ENCODE data around the gene PRDM12.

Gene PRDM12

DNA sequence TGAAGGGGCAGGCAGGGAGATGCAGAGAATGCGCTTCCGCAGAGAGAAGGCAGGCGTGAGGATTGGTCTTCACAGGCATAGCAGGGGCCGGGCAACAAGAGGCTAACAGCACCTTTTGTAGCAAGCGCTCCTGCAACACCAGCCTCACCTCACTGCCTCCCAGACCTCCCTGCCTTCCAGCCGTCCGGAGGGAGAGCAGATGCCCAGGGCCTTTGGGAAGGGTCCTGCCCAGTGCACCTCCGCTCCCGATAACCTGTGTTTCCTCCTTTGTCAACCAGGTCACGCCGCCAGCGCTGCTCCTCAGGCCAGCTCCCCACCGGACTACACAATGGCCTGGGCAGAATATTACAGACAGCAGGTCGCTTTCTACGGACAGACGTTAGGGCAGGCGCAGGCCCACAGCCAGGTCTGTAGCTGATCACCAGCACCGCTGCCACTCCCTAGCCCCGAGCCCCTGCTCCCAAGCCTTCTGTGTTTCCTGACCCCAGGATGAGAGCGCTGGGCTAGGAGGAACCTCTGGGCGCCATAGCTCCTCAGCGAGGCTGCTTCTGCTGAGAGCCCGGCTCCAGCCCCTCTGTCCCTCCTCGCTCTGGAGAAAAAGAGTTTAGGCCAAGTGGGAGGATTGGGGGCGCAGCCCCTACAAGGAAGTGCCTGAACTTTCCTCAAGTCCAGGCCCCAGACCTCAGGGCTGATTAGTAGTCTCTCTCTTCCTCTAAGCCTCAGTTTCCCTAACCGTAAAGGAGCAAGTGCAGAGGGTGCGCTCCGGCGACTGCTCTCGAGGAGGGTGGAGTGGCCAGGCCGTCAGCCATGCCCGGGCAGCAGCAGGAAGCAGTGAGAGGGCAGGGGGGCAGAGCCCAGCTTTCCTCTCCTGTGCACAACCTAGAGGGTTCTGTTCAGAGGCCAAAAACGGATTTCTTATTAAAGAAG lies 28.4 kb upstream of the PRDM12 start:
- DNase-seq (ENCODE audit: insufficient read length, low spot score) (no peak), FAIRE-seq (no peak)

DNA sequence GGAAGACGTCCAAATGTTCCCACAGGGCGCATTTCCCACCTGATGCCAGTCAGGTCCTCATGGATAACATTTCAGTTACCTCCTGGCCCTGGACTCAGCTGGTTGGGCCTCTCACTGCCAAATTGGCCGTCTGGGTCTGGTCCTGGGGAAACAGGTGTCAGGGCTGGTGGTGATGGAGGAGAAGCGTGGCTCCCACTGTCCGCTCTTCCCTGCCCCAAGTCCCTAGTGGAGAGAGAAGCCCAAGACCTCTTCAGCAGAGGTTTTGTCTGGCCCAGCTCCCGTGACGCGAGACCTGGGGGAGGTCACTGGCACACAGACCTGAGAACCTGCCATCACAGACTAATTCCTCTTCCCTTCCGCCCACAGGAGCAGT lies 27.8 kb upstream of the PRDM12 start:
- DNase-seq (ENCODE audit: insufficient read length, low spot score) (no peak), FAIRE-seq (no peak)

DNA sequence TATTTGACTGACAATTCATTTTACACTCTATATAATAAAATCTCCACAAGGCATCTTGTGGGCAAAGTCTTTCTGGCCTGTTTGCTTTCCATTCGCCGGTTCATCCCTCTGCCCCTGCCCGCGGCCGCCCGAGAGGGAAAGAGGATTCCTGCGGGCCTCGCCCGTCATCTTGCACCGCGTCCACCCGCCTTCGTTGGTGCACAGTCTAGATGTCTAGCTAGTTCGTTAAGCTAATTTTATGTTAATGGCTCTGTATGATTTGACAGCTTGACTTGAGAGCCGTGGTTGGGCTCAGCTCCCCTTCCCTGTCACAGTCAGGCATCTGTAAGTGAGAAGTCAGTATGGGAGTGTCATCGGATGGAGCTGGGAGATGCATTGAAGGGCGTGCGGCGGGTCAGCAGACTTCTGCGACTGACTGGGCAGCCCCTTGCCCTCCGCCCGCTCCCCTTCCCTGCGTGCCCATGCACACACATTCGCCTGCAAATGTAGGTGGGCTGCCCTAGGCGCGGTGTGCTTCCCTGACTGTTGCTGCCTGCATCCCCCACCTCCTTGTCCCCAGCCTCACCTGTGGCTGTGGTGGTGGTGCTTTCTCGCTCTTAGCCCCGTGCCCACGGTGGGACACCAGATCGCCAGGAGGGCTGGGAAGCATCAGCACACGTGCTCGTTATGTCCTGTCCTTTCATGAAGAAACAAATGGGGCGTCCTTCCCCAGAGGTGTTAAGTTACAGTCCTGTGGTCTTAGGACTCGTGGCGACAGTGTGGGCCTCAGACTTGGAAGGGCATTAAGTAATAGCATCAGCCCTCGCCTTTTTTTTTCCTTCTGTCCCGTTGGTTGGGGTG lies 25.9 kb upstream of the PRDM12 start:
- DNase-seq (ENCODE audit: insufficient read length, low spot score) (no peak), FAIRE-seq (no peak)

DNA sequence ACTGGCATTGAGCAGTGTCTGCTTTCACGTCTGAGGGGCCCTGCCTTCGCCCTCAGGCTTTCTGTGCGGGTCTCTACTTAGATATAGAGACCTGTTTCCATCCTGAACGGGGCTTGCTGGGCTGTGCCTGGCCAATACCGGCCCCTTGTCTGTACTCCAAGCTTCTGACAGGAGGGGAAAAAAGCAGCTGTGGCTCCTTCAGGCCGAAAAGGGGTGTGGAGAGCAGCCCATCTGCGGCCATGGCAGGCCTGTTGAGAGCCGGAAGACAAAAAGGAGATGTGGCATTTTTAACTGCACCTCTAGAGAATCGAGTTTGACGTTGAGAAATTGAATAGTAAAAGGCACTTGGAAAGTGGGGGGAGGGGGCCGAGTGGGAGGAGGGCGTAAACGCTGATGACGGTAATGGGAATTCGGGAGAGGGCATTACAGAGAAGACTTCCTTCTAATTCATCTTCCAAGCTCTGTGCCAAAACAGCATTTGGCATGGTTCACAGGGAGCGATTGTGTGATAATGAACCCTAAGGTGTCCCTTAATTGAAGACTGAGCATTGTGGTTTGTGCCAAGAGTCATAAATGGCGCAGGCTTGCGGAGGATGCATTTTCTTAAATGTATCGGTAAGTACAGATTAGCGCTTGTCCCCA lies 25.1 kb upstream of the PRDM12 start:
- DNase-seq (ENCODE audit: insufficient read length, low spot score) (no peak), FAIRE-seq (no peak)

DNA sequence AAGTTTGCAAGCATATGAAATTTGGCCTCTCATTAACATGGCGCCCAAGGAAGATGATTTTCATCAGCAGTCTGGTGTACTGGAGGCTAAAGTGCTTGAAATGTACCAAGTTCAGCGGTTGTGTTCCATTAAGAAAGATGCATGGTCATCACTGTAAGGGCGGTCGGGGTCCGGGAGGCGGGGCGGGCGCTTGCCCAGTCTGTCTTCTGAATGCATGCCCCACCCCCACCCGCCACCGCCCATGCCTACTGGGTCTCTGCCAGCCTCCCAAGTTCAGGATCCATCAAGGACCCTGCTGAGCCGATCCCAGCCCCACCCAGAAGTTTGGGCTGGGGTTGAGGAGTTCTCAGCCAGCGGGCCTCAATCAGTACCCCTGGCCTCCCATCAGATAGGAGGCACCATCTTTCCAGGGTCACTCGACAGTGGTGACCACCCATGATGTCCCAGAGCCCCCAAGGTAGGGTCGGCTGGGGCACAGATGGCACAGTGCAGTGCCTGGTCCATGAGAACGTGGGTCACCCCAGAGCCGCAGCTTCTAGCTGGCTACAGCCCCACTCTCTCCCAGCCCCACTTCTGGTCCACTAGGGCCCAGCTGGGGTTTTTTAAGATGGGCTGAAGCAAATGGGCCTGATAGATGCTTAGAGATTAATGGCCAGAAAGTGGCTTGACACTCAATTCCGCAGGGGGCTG lies 24.4 kb upstream of the PRDM12 start:
- FAIRE-seq, result no peak
- DNase-seq (ENCODE audit: insufficient read length, low spot score), result no peak

DNA sequence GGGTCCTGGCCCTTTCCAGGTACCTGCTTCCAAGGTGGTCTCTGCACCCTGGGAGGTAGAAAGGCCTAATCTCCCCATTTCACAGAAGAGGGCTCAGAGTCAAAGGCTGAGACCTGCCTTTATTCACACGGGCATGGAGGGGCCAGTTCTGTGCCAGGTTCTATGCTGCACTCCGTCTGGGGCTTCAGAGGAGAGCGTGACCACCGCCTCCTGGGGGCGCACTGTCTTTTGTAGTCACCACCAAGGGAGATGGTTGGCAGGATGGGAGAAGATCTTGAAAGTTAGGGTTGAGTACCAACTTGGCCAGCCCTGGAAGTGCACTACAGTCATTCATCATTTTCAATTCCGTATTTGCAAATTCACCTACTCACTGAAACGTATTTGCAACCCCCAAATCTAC lies 23.7 kb upstream of the PRDM12 start:
- FAIRE-seq, result no peak
- no peak for DNase-seq (ENCODE audit: insufficient read length, low spot score)

DNA sequence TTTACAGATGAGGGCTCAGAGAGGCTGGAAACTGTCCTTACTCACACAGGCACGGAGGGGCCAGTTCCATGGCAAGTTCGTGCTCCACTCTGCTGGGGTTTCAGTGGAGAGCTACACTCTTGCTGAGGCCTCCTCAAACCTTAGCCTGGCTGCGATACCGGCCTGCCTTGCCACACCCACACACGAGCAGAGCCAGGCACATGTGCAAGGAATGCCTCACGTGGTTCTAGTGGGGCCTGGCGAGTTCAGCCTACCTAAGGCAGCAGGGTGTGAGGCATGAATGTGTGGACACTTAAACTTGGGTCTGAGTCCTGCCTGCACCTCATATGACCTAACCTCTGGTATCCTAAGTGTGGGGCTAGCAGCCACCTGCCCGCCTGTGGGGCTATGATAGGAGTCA lies 21.5 kb upstream of the PRDM12 start:
- no peak for FAIRE-seq
- DNase-seq (ENCODE audit: insufficient read length, low spot score), result no peak

DNA sequence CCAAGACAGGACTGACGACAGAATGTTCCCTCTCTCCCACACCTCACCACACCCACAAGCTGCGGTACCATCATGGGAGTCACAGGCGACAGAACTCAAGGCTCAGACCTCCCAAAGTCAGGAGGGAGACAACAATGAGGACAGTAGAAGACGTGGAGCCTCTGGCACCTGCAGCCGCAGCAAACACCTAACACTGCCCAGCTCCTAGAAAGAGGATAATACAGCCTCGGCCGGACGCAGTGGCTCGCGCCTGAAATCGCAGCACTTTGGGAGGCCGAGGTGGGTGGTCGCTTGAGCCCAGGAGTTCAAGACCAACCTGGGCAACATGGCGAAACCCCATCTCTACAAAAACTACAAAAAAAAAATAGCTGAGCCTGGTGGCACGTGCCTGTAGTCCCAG lies 13.2 kb upstream of the PRDM12 start:
- DNase-seq (ENCODE audit: insufficient read length, low spot score) (no peak), FAIRE-seq (no peak)

DNA sequence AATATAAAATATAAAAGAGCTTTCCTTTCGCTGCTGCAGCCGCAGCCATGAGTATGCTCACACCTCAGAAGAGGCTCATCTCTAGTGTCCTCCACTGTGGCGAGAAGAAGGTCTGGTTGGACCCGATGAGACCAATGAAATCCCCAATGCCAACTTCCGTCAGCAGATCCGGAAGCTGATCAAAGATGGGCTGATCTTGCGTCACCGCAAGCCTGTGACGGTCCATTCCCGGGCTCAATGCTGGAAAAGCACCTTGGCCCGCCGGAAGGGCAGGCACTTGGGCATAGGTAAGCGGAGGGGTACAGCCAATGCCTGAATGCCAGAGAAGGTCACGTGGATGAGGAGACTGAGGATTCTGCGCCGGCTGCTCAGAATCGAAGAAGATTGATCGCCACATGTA lies 12.6 kb upstream of the PRDM12 start:
- DNase-seq (ENCODE audit: insufficient read length, low spot score) (no peak), FAIRE-seq (no peak)

DNA sequence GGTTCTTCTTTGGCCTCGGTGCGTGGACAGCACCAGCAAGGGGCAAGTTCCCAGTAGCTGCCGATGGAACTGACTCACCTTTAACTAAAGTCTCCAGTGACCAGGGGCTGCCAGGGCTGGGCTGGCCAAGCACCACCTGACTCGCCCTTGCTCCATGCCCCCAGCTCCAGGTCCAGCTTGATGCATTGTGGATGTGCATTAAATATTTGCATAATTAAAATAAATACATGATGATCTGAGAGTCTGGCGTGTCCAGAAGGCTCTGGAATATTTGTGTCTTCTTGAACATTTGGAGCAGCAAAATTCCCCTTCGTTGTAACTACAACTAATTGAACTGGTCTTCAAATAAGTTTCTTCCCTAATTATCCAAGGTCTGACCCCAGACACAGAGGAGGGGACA lies 9.5 kb upstream of the PRDM12 start:
- no peak for DNase-seq (ENCODE audit: insufficient read length, low spot score)
- no peak for FAIRE-seq

DNA sequence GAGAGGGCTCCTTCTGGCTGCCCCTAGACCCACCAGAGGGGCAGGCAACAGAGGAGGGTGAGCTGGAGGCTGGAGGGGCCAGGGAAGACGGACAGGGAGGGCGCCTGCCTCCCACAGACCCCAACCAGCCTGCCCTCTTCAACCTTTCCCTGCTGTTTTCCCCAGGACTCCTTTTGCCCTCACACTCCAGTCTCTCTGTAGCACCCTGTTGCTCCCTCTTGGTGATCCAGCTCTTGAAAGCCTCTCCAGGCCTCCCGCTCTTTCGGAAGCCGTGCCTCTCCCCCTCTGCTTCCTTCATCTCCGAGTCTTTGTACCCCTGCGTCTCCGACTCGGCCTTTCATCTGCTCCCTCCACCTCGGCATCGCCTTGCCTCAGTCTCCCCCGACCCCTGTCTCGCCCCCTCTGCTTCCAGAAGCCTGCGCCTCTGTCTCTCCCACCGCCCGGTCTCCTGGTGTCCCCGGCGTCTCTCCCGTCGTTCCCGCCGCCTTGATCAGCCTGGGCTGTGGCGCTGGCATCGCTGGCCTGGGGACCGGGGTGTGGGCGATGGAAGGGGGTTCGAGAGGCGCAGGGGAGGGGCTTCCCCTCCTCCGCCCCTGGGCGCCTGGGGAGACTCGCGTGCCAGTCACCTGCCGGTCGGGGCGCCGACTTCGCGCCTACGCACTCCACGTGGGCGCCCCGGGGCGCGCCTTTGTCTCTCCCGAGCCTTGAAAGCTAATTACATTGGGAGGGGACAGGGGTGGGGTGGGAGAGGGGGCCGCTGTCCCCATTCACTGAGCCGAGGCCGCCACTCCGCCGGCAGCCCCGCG lies 5.3 kb upstream of the PRDM12 start:
- DNase-seq (ENCODE audit: insufficient read length, low spot score), result no peak
- FAIRE-seq, result no peak

DNA sequence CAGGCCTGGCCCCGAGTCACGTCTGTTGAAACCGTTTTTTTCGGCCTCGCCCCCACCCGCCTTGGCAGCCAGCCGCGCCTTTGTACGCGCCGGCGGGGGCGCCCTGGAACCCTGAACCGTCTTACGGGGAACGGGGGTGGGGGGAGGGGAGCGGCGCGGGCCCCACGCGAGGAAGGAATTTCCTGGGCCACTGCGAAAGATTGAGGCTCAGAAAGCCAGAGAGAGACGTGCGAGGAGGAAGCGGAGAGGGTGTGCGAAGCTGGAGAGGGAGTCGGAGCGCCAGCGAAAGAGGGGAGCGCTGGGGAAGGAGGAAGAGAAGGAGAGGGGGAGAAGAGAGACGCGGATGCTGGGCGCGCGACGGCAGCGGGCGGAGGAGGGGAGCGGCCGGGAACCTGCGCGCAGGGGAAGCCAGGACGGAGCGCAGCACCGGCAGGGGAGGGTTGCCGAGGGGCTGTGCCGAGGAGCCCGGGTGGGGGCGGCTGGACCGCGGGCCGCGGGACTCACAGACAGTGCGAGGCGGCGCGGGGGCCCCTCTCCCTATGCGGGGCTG lies 4.6 kb upstream of the PRDM12 start:
- FAIRE-seq (no peak), DNase-seq (ENCODE audit: insufficient read length, low spot score) (no peak)

DNA sequence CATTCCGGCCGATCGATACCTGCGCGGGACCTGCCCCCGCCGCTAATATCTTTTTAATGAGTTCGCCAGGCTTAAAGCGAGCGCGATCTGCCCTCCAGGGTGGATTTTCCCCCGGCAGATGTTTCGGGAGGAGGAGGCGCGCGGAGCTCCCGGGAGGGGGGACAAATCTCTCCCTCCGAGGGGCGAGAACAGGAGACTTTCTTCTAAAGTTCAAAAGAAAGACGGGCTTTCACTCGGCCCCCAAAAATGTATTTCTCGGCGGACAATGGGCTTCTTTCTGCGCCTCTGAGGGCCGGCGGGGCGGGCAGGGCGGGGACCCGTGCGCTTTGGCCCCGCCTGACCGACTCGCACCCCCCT lies 4.1 kb upstream of the PRDM12 start:
- FAIRE-seq (no peak), DNase-seq (ENCODE audit: insufficient read length, low spot score) (no peak)

DNA sequence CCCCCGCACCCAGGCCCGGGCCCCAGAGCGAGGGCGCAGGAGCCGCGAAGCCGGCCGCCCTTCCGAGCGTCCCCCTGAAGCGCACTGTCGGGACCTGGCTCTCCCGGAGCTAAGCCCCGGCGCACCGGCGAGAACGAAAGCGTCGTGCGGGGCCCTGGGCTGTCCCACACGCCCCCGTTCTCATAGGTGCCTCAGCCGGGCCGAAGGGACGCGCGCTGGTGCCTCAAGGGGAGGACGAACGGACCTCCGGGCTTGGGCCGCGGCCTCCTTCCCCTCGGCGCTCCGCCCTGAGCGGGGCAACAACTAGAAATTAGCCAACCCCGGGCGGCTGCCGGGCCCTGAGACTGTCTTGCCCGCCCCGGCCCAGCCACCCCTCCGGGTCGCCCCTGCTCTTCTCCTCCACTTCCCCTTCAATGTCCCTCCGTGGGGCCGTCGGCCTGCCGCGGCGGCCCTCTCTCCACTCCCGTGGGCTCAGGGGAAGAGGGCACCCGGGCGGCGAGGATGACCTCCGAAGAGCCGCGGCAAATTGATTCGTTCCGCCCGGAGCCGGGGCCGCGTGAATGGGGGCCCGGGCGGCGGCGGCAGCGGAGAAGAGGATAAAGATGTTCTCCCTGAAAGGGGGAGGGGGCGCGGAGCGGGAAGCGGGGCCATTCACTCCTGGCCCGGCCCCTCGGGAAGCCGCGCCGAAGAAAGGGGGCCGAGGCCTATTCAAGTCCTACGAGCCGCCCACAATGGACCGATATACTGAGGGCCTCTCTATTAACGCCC lies 3.5 kb upstream of the PRDM12 start:
- FAIRE-seq (no peak), DNase-seq (ENCODE audit: insufficient read length, low spot score) (no peak)

DNA sequence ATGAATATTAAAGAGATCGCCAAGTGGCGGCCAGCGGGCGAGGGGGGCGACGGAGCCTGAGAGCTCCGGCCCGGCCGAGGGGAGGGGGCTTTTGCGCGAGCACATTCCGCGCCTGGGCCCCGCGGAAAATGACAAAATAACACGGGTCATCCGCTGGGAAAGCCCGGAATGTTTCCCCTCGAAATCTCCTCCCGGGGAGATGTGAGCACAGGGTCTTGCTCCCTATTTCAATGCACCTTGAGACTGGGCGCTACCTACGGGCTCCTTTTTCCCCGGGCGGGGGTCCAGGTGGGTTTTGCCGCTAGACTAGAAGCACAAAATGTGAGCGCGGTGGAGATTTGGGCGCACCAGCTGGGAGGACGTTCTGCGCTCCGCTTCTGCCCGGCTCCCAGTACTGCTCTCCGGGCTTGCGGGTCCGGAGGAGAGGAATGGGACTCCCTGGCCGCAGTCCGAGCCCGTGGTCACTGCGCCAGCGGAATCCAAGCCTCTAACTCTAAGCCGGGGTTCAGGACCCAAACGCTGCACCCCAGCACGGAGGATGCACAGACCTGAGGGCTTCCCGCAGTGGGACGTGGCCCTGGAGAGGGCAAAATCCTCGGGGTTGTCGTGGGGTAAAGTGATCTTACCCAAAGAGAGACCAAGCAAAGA lies 2.8 kb upstream of the PRDM12 start:
- no peak for FAIRE-seq
- no peak for DNase-seq (ENCODE audit: insufficient read length, low spot score)

DNA sequence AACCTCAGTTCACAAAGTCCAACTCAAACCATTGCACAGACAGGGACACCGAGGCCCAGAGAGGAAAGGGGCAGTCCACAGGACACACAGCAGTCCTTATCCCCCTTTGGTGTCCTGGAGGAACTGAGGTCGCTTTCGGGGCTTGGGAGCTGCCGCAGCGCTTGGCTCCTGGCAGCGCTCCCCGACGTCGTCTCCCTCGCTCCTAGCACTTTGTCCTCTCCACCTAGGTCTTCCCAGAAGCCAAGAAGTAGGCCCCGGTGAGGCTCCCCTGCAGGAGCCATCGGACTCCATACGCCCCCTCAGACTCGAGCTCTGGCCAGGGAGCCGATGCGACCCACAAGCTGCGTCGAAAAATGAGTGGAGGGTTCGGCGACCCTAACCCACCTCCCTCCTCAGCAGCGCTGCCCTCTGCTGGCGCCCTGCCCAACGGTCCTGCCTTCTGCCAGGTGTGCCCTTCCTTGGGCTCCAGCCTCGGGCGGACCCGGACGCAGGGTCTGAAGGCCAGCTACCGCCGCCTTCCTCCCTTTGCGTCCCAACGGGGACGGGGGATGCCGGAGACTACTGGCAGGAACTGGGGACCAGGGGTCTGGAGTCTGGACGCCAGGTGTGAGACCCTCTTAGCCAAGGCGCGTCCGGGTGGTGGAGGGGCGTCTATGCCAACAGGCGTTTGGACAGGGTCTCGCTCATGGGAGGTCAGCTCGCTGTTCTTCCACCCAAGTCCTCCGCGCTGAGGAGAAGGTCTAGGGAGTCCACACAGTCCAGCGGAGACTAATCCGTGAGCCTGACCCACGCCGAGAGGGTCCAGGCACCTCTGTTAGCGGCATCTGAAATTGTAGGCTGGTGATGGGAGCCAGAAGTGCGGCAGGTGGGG lies 2.1 kb upstream of the PRDM12 start:
- no peak for DNase-seq (ENCODE audit: insufficient read length, low spot score)
- no peak for FAIRE-seq

DNA sequence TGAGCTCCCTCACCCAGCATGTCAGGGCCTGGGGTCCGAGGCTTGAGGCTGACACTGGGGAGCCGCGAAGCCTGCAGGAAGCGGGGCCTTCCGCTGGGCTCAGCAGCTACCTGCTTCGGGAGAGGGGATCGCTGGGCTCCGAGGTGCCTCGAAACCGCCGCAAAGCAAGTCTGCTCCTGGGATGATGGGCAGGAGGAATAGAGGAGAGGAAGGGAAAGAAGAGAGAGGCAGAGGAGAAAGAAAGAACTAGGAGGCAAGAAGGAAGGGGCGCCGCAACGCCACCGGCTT lies 1.5 kb upstream of the PRDM12 start:
- DNase-seq (ENCODE audit: insufficient read length, low spot score) (no peak), FAIRE-seq (no peak)
